IPS DF 4.7 (cell line): ENCODE measurements around the gene EVL.

Experiments used
- DNase-seq: peaks from one replicate; pipeline ENCODE4 v3.0.0-alpha.2; 2013; ENCODE audit warnings: low spot score; ENCODE audit errors: extremely low read depth

EVL gene

GRCh38 chr14:100037353-100037752, 27.9 kb upstream of the EVL start:
- DNase-seq, result no peak

- no peak for DNase-seq
Observed at GRCh38 chr14:100038065-100038464, 27.2 kb upstream of the EVL start.

- no peak for DNase-seq
Observed at GRCh38 chr14:100039903-100040302, 25.3 kb upstream of the EVL start.

- no peak for DNase-seq
Observed at GRCh38 chr14:100041271-100041670, 24.0 kb upstream of the EVL start.

GRCh38 chr14:100042286-100042685, 22.9 kb upstream of the EVL start:
- no peak for DNase-seq

- DNase-seq, result no peak
Observed at GRCh38 chr14:100045642-100046344, 19.4 kb upstream of the EVL start.

- DNase-seq, result no peak
Observed at GRCh38 chr14:100047600-100047999, 17.6 kb upstream of the EVL start.

- no peak for DNase-seq
Observed at GRCh38 chr14:100048786-100049185, 16.4 kb upstream of the EVL start.

GRCh38 chr14:100049220-100049619, 16.0 kb upstream of the EVL start:
- no peak for DNase-seq

GRCh38 chr14:100051103-100051502, 14.1 kb upstream of the EVL start:
- no peak for DNase-seq

GRCh38 chr14:100051543-100051942, 13.7 kb upstream of the EVL start:
- DNase-seq, result no peak

GRCh38 chr14:100052819-100053218, 12.4 kb upstream of the EVL start:
- no peak for DNase-seq

GRCh38 chr14:100054316-100055075, 10.7 kb upstream of the EVL start:
- no peak for DNase-seq

GRCh38 chr14:100056431-100056830, 8.8 kb upstream of the EVL start:
- no peak for DNase-seq

- DNase-seq, result no peak
Observed at GRCh38 chr14:100056964-100057795, 8.0 kb upstream of the EVL start.

GRCh38 chr14:100058777-100059437, 6.3 kb upstream of the EVL start:
- no peak for DNase-seq

GRCh38 chr14:100059438-100059781, 5.8 kb upstream of the EVL start:
- no peak for DNase-seq

GRCh38 chr14:100060760-100061159, 4.5 kb upstream of the EVL start:
- no peak for DNase-seq

GRCh38 chr14:100062590-100062989, 2.6 kb upstream of the EVL start:
- DNase-seq, result no peak

GRCh38 chr14:100063314-100063941, 1.8 kb upstream of the EVL start:
- DNase-seq, result no peak
